HepG2 (cell line): ENCODE data around the gene CEP19. TPM values are rescaled to one million over a fixed set of nuclear protein-coding genes. Genes with fewer than 3 reads are reported as not detected.

Experiments used
- EHMT2 ChIP-seq: fragments of 200-600 bp; sonication (generic); IDR thresholded peaks from 2 replicates; pipeline ENCODE4 v1.7.0; 2017; ENCODE audit warnings: antibody characterized with exemption, low read depth, low read length, borderline replicate concordance
- GABPA ChIP-seq, 2 experiments: IDR thresholded peaks; 2 replicates each; pipeline ENCODE4 v1.6.1; 2011 to 2016; ENCODE audit warnings: low read depth in 2 of 2, low read length in 1 of 2, missing biosample characterization in 1 of 2, missing genetic modification characterization in 1 of 2
- GRHL1 ChIP-seq: sonication (generic); formaldehyde crosslinking; conservative IDR thresholded peaks from 2 replicates; pipeline ENCODE4 v1.8.0; 2022; ENCODE audit warnings: missing genetic modification reagents
- HNRNPLL ChIP-seq: fragments of 200-400 bp; formaldehyde crosslinking; IDR thresholded peaks from 2 replicates; pipeline ENCODE4 v1.6.1; 2017; ENCODE audit warnings: mild to moderate bottlenecking, low read depth, low read length; ENCODE audit not compliant: poor library complexity, severe bottlenecking
- IKZF1 ChIP-seq: fragments of 450-650 bp; IDR thresholded peaks from 2 replicates; pipeline ENCODE4 v1.7.1; 2016
- KMT2B ChIP-seq: IDR thresholded peaks from 2 replicates; pipeline ENCODE4 v1.6.1; 2016; ENCODE audit warnings: missing genetic modification reagents, missing compliant biosample characterization
- LRRFIP1 ChIP-seq: sonication (generic); formaldehyde crosslinking; conservative IDR thresholded peaks from 2 replicates; pipeline ENCODE4 v1.4.0; 2020; ENCODE audit warnings: missing genetic modification reagents
- MBD4 ChIP-seq: IDR thresholded peaks from 2 replicates; pipeline ENCODE4 v1.6.1; 2012; ENCODE audit warnings: low read length, inconsistent platforms, borderline replicate concordance
- MYNN ChIP-seq: sonication (generic); formaldehyde crosslinking; IDR thresholded peaks from 2 replicates; pipeline ENCODE4 v1.4.0; 2020; ENCODE audit warnings: mild to moderate bottlenecking, low read depth, missing genetic modification reagents
- NFATC3 ChIP-seq: sonication (generic); formaldehyde crosslinking; IDR thresholded peaks from 2 replicates; pipeline ENCODE4 v1.5.1; 2020; ENCODE audit warnings: mild to moderate bottlenecking, missing genetic modification reagents
- PATZ1 ChIP-seq: sonication (generic); formaldehyde crosslinking; IDR thresholded peaks from 2 replicates; pipeline ENCODE4 v1.4.0; 2020; ENCODE audit warnings: missing genetic modification reagents
- SETDB1 ChIP-seq: sonication (generic); formaldehyde crosslinking; IDR thresholded peaks from 2 replicates; pipeline ENCODE4 v1.5.1; 2020; ENCODE audit warnings: missing genetic modification reagents, mild to moderate bottlenecking, borderline replicate concordance
- STAG1 ChIP-seq: sonication (generic); formaldehyde crosslinking; IDR thresholded peaks from 2 replicates; pipeline ENCODE4 v1.4.0; 2020; ENCODE audit warnings: missing genetic modification reagents
- TCF7L2 ChIP-seq: IDR thresholded peaks from 2 replicates; pipeline ENCODE4 v1.6.1; 2011; ENCODE audit warnings: mild to moderate bottlenecking, low read depth, low read length, moderate library complexity
- U2AF1 ChIP-seq: fragments of 200-400 bp; formaldehyde crosslinking; optimal IDR thresholded peaks from 2 replicates; pipeline ENCODE3; 2017; ENCODE audit warnings: mild to moderate bottlenecking, low read depth, low read length
- ZNF343 ChIP-seq: sonication (generic); formaldehyde crosslinking; IDR thresholded peaks from 2 replicates; pipeline ENCODE4 v1.4.0; 2020; ENCODE audit warnings: mild to moderate bottlenecking, missing genetic modification reagents
- ZNF740 ChIP-seq: sonication (generic); formaldehyde crosslinking; IDR thresholded peaks from 2 replicates; pipeline ENCODE4 v1.4.0; 2020; ENCODE audit warnings: missing genetic modification reagents
- ZNF800 ChIP-seq: sonication (generic); formaldehyde crosslinking; IDR thresholded peaks from 2 replicates; pipeline ENCODE4 v1.4.0; 2020; ENCODE audit warnings: missing genetic modification reagents
- ZSCAN5A ChIP-seq: sonication (generic); formaldehyde crosslinking; IDR thresholded peaks from 2 replicates; pipeline ENCODE4 v1.8.0; 2022; ENCODE audit warnings: mild to moderate bottlenecking, missing genetic modification reagents, borderline replicate concordance
- polyA plus RNA-seq, 8 experiments: library from polyadenylated mRNA; depleted of rRNA in 3 of 8; stranded (reverse) in 7 of 8; unstranded in 1 of 8; fragments of >200 nt; fragmentation: Illumina TruSeq in 4 of 8; extraction: Trizol in 4 of 8; gene quantifications; 2 replicates each; pipeline versions ENCODE4 v1.2.1 to v1.2.3, GENCODE V29; 2011 to 2016; ENCODE audit warnings: low read depth in 4 of 8, missing spikeins in 1 of 8, mixed read lengths in 1 of 8; ENCODE audit not compliant: insufficient read depth in 1 of 8
- total RNA-seq, 5 experiments: library from RNA; depleted of rRNA; stranded (reverse); fragments of >200 nt; fragmentation: Illumina TruSeq; extraction: Trizol; gene quantifications; 2 replicates each; pipeline ENCODE4 v1.2.3, GENCODE V29; 2016; ENCODE audit warnings: low read depth in 1 of 5

Gene CEP19
- total and polyA plus RNA-seq, 2 of the 13 experiments (the other 11 are each of a cell fraction or from before 2014, with no cell fraction given) = 0.48 to 1.2 TPM

GRCh38 chr3:196711838-196712513 is at the start of gene CEP19, which contains the start of gene PIGX (continued):
- TF ChIP-seq ZNF800 (CRISPR knock-in tag) (peak; percentile 39; the same call in 1 of the 2 replicates), ZNF740 (CRISPR knock-in tag) (no peak; the same call in 1 of the 2 replicates), SETDB1 (CRISPR knock-in tag) (no peak), PATZ1 (CRISPR knock-in tag) (peak; percentile 80), ZSCAN5A (CRISPR knock-in tag) (no peak), IKZF1 (no peak), STAG1 (no peak), U2AF1 (no peak), GRHL1 (CRISPR knock-in tag) (no peak), MYNN (CRISPR knock-in tag) (no peak), EHMT2 (no peak), GABPA (IDR thresholded peaks at IDR 0.05; ENCODE audit: low read depth, low read length) (no peak), GABPA (CRISPR knock-in tag; IDR thresholded peaks at IDR 0.05; ENCODE audit: low read depth) (no peak), TCF7L2 (no peak), LRRFIP1 (CRISPR knock-in tag) (no peak), MBD4 (no peak), KMT2B (CRISPR knock-in tag) (peak; percentile 69; the same call in 1 of the 2 replicates), ZNF343 (CRISPR knock-in tag) (no peak), NFATC3 (no peak), HNRNPLL (peak; percentile 97)
